Germinal center (tissue), 1 donor: ENCODE data around the gene CABP4.
"Not testable (repeated sequence)": the region's sequence is repeated elsewhere in the genome, so short reads cannot be mapped to it uniquely, and the experiment has no call there.

ENCODE experiments used
- DNase-seq: peaks from one replicate; pipeline ENCODE4 v3.0.0; 2012; ENCODE audit warnings: mixed read lengths, low spot score

Gene CABP4

GRCh38 chr11:67419325-67420049 is 35.7 kb upstream of the CABP4 start:
- no peak for DNase-seq

DNA sequence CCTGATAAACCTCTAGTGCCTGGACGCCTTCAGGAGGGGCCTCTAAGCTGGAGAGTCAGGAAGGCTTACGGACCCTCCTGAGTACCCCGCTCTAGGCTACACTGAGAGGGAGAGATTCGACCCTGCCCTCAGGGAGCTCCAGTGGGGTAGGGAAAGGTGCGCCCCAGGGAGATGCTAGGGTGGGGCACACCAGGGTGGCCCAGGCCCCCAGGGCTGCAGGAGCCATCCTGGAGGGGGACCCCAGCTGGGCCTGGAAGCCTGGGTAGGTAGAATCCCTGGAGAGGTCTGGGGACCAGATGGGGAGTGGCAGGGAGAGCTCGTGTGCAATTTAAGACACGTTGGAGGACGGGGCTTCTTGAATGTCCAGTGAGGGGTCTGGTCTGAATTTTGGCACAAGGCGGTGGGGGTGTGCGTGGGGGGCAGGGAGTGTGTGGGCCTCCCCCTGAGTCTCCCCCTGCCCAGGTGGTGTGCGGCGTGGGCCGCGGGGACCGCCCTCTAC is 35.0 kb upstream of the CABP4 start:
- DNase-seq, result no peak

GRCh38 chr11:67420646-67421429 is 34.3 kb upstream of the CABP4 start:
- peak; percentile 99 for DNase-seq

DNA sequence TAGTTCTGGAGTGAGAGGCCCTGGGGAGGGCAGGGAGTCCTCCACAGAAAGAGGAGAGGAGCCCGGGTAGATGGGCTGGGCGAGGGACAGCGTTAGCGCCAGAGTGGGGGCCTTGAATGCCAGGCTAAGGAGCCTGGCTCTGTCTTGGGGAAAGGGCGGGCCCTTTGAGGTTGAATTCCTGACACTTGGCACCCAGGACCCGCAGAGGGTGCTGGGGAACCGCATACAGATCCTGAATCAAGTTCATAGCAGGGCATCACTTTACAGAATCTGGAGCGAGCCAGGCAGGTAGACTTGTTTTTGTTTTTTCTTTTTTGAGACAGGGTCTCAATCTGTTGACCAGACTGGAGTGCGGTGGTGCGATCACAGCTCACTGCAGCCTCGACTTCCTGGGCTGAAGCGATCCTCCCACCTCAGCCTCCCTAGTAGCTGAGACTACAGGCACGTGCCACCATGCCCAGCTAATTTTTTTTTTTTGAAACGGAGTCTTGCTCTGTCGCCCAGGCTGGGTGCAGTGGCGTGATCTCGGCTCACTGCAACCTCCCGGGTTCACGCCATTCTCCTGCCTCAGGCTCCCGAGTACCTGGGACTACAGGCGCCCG is 33.6 kb upstream of the CABP4 start:
- no peak for DNase-seq

- no peak for DNase-seq
Observed at GRCh38 chr11:67422891-67423290, 32.3 kb upstream of the CABP4 start.

DNA sequence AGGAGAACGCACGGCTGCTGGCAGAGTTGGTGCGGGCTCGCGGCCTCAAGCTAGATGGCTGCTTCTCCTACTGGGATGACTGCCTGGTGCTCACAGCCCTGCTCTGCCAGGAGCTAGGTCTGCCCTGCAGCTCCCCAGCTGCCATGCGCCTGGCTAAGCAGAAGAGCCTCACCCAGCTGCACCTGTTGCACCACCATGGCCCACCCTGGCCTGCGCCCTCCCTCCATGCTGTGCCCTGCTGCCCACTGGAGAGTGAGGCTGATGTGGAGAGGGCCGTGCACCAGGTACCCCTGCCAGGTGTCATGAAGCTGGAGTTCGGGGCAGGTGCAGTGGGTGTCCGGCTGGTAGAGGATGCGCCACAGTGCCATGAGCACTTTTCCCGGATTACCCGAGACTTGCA is 31.7 kb upstream of the CABP4 start:
- DNase-seq, result no peak

- no peak for DNase-seq
Observed at GRCh38 chr11:67423891-67424613, 31.1 kb upstream of the CABP4 start.

DNA sequence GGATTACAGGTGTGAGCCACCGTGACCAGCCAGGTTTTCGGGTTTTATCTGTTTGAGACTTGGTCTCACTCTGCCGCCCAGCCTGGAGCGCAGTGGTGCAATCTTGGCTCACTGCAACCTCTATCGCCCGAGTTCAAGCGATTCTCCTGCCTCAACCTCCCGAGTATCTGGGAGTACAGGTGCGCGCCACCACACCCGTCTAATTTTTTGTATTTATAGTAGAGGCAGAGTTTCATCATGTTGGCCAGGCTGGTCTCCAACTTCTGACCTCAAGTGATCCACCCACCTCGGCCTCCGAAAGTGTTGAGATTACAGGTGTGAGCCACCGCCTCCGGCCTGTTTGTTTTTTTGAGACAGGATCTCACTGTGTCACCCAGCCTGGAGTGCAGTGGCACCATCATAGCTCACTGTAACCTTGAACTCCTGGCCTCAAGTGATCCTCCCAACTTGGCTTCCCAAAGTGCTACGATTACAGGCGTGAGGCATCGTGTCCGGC is 27.7 kb upstream of the CABP4 start:
- not testable (repeated sequence) for DNase-seq

GRCh38 chr11:67428052-67429001 is 26.8 kb upstream of the CABP4 start, which contains the start of gene RPS6KB2:
Gene RPS6KB2, plus strand, starts transcription at chr11:67428494. Its CDS starts 52 bp downstream, at chr11:67428546.
- DNase-seq, result peak; percentile 97

- DNase-seq, result no peak
Observed at GRCh38 chr11:67429038-67429668, 26.0 kb upstream of the CABP4 start.

GRCh38 chr11:67429722-67430121 is 25.4 kb upstream of the CABP4 start:
- no peak for DNase-seq

GRCh38 chr11:67431346-67432249 is 23.6 kb upstream of the CABP4 start:
- no peak for DNase-seq

DNA sequence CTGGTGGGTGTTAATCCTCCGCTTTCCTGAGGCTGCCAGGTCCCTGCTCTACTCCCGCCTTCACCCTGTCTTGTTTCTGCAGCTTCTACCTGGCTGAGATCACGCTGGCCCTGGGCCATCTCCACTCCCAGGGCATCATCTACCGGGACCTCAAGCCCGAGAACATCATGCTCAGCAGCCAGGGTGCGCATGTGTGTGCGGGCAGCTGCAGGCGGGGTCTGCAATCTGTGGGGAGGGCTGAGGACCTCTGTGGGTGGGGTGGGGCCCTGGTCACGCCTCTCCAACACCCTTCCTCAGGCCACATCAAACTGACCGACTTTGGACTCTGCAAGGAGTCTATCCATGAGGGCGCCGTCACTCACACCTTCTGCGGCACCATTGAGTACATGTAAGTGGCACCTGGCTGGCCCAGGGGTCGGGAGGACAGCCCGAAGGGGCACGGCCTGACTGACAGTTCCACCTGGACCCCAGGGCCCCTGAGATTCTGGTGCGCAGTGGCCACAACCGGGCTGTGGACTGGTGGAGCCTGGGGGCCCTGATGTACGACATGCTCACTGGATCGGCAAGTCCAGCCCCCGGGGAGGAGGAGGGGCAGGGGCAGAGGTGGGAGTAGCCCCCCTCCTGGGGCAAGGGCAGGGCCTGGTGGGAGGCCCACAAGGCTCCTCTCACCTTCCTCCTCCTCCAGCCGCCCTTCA is 22.4 kb upstream of the CABP4 start:
- no peak for DNase-seq

DNA sequence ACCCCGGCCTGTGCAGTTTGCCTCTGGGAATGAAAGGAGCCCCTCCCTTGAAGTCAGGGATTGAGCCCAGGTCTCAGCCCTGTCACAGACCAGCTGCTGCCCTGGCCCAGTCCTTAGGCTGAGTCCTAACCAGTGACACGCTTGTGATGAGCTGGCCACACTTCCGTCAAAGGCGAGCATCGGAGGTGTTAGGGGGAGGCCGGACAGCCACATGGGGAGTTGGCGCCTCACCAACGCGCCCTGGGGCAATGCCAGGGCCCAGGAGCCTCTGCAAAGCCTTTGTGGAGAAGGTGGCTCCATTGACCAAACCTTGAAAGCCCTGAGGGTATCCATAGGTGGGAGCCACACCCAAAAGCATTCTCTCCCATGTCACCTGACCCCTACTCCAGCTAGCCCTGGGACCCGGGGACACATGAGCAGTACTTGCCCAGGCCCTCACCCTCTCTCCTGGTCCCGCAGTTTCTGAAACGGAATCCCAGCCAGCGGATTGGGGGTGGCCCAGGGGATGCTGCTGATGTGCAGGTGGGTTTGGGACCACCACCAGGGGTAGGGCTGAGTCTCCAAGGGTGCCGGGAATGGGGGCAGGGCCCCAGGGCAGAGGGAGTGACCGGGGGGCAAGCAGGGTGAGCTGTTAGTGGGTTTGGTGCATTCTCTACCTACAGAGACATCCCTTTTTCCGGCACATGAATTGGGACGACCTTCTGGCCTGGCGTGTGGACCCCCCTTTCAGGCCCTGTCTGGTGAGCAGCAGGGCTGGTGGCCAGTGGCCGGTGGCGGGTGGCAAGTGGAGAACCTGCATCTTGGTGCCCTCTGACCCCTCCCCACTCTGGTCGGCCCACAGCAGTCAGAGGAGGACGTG is 21.4 kb upstream of the CABP4 start:
- DNase-seq, result no peak

DNA sequence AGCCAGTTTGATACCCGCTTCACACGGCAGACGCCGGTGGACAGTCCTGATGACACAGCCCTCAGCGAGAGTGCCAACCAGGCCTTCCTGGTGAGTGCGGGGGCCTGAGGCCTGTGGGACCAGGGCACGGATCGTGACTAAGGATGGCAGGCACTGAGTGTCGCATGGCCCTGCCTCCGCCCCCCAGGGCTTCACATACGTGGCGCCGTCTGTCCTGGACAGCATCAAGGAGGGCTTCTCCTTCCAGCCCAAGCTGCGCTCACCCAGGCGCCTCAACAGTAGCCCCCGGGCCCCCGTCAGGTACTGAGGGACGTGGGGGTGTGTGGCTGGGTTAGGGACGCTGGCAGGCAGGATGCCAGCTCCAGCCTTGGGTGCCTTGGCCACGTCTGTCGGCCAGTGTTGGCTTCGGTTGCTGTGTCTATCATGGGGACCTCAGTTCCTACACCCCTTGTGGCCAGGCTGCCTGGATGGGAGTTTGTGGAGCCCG is 20.7 kb upstream of the CABP4 start:
- DNase-seq, result no peak

DNA sequence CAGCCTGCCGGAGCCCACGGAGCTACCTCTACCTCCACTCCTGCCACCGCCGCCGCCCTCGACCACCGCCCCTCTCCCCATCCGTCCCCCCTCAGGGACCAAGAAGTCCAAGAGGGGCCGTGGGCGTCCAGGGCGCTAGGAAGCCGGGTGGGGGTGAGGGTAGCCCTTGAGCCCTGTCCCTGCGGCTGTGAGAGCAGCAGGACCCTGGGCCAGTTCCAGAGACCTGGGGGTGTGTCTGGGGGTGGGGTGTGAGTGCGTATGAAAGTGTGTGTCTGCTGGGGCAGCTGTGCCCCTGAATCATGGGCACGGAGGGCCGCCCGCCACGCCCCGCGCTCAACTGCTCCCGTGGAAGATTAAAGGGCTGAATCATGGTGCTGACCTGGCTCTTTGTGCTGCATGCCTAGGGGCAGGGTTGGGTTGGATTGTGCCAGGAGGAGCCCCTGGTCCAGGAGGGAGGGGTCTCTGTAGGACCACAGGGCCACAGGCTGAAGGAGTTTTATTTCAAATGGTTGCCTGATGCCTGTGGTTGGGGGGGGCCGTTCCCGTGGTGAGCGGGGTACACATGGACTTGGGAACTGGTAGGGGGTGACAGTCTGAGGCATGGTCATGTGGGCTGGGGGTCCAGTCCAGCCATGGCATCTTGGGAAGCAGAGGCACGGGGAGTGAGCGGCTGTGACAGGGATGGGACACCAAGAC is 20.0 kb upstream of the CABP4 start:
- no peak for DNase-seq
